GM19043 (cell line): ENCODE results near the gene OSBPL6.
"Not testable (repeated sequence)": the region's sequence is repeated elsewhere in the genome, so short reads cannot be mapped to it uniquely, and the experiment has no call there.

Experiments
- ATAC-seq: cut with Tn5 transposase; IDR thresholded peaks from one replicate; pipeline ENCODE4 v1.9.1; 2021; ENCODE audit warnings: low read depth; ENCODE audit not compliant: unreplicated experiment

Gene OSBPL6

GRCh38 chr2:178197791-178198190 lies 3.5 kb downstream of the OSBPL6 start:
- ATAC-seq: no peak

- ATAC-seq: not testable (repeated sequence)
Measured at GRCh38 chr2:178198441-178198840, 4.1 kb downstream of the OSBPL6 start.

- ATAC-seq: no peak
Measured at GRCh38 chr2:178199334-178199733, 5.0 kb downstream of the OSBPL6 start.

GRCh38 chr2:178200331-178200730 lies 6.0 kb downstream of the OSBPL6 start:
- ATAC-seq: no peak

GRCh38 chr2:178202927-178203326 lies 8.6 kb downstream of the OSBPL6 start:
- ATAC-seq: no peak

GRCh38 chr2:178204977-178205376 lies 10.7 kb downstream of the OSBPL6 start:
- ATAC-seq: no peak

GRCh38 chr2:178205853-178206521 lies 11.7 kb downstream of the OSBPL6 start:
- ATAC-seq: no peak

- ATAC-seq: no peak
Measured at GRCh38 chr2:178208336-178208735, 14.0 kb downstream of the OSBPL6 start.

GRCh38 chr2:178208817-178209216 lies 14.5 kb downstream of the OSBPL6 start:
- ATAC-seq: no peak

- ATAC-seq: no peak
Measured at GRCh38 chr2:178211460-178211859, 17.1 kb downstream of the OSBPL6 start.

- no peak for ATAC-seq
Measured at GRCh38 chr2:178211943-178212342, 17.6 kb downstream of the OSBPL6 start.

- no peak for ATAC-seq
Measured at GRCh38 chr2:178213991-178214390, 19.7 kb downstream of the OSBPL6 start.

- no peak for ATAC-seq
Measured at GRCh38 chr2:178219247-178219646, 24.9 kb downstream of the OSBPL6 start.

GRCh38 chr2:178220814-178221213 lies 26.5 kb downstream of the OSBPL6 start:
- no peak for ATAC-seq

- no peak for ATAC-seq
Measured at GRCh38 chr2:178221556-178221955, 27.2 kb downstream of the OSBPL6 start.

- ATAC-seq: no peak
Measured at GRCh38 chr2:178223806-178224205, 29.5 kb downstream of the OSBPL6 start.

- ATAC-seq: no peak
Measured at GRCh38 chr2:178225006-178225805, 30.9 kb downstream of the OSBPL6 start.

GRCh38 chr2:178227187-178227586 lies 32.9 kb downstream of the OSBPL6 start:
- ATAC-seq: no peak

- ATAC-seq: no peak
Measured at GRCh38 chr2:178229927-178230326, 35.6 kb downstream of the OSBPL6 start.

- no peak for ATAC-seq
Measured at GRCh38 chr2:178230396-178230795, 36.1 kb downstream of the OSBPL6 start.

- ATAC-seq: no peak
Measured at GRCh38 chr2:178233428-178233827, 39.1 kb downstream of the OSBPL6 start.

GRCh38 chr2:178234648-178235047 lies 40.3 kb downstream of the OSBPL6 start:
- ATAC-seq: no peak
